Ramos (cell line): ENCODE results near the gene STXBP5.

Source experiments
- in situ Hi-C: fragments of 300-500 bp; cut with MboI; formaldehyde crosslinking; loops from one replicate; pipeline ENCODE4 v1.14.3; 2022; ENCODE audit warnings: low sequenced_read_pairs; ENCODE audit not compliant: unreplicated experiment

The STXBP5 gene

DNA sequence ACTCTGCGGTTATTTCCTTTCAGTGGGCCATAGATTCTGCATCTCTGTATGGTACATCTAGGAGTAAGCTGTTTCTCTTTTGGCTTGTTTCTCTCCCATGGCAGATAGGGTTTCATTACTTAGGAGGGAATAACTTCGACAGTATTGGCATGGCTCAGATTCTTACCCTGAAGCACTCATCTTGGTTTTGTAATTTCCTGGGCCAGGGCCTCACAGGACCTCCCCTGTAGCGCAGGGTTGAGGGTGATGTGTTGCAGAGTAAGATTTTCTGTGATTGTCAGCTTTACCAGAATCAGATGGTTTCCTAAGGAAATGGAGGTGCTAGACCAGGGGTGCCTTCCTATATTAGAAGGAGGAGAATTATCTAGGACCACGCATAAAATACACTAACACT lies 78.3 kb downstream of the STXBP5 start:
- in situ Hi-C loops, result no loop called here

DNA sequence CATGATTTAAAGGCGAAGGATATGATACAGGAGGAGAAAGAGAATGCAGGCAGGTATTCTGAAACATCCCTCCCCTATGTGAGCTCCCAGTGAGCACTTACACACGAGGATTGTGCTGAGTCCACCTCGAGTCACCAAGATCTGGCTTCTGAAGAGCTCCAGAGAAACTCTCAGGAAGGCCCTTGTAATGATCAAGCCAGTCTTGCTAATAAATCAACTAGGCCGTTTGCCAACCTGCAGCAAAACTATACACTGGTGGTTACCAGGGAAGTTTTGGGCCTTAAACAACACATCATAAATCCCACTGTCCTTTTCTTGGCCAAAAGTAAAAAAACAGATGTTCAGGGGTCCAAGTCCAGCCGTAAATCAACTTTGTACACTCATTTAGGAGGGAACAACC lies 79.2 kb downstream of the STXBP5 start:
- in situ Hi-C loops, result no loop called here

DNA sequence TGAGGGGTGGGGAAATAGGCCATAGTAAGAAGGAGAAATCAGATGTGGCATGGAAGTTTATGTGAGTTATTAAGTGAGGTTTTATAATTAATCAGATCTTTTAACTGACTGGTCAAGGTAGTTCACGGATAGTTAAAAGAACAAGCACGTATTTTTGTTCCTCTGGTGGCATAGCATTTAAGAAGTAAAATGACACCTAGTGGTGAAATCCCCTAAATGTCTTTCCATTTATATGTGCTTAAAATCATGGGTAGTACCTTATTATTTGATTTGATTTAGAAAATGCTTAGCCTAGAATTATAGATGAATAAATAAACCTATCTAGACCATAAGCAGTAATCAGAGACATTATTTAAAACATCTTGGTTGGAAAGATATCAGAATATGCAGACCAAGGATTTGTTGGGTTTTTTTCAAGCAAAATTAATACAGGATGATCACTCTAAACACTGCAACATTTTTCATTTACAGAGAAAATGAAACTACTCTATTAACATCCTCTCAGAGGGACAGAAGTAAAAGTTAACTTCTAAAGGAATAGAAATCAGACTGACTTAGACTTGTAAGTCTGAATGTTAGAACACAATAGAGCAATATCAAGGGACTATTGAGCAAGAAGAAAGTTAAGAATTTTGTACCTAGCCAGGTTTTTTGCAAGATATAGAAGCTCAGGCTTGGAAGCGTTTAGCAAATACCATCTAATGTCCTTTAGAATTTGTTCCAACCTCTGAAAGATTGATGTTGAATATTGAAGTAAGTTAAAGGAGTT lies 81.1 kb downstream of the STXBP5 start:
- in situ Hi-C loops, result no loop called here

DNA sequence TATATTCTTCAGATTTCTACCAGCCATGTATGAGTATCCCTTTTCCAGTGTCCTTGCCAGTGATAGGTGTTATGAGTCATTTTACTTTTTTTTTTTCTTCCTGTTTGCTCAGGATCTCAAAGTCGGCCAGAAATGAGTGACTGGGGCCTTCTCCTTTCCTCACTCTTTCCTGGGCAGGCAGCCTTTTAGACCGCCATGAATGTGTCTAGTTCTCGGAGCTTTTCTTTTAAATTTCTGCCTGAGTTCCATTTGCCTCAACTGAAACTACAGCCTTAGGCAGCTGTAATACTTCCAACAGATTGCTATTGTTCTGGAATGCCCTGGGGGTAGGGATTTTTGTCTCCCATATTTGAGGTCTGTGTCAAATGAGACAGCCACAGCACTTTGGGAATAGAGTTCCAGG lies 83.7 kb downstream of the STXBP5 start:
- in situ Hi-C loops, result no loop called here

DNA sequence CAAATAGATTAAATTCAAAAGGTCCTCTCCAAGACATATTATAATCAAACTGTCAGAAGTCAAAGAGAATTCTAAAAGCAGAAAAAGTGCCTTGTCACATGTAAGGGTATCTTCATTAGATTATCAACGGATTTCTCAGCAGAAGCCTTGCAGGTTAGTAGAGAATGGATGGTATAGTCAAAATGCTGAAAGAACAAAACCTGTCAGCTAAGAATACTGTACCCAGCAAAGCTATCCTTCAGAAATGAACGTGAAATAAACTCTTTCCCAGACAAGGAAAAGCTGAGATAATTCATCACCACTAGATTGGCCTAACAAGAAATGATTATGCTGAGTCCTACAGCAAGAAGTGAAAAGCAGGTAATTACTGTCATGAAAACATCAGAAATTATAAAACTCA lies 92.9 kb downstream of the STXBP5 start:
- in situ Hi-C loops, result no loop called here

DNA sequence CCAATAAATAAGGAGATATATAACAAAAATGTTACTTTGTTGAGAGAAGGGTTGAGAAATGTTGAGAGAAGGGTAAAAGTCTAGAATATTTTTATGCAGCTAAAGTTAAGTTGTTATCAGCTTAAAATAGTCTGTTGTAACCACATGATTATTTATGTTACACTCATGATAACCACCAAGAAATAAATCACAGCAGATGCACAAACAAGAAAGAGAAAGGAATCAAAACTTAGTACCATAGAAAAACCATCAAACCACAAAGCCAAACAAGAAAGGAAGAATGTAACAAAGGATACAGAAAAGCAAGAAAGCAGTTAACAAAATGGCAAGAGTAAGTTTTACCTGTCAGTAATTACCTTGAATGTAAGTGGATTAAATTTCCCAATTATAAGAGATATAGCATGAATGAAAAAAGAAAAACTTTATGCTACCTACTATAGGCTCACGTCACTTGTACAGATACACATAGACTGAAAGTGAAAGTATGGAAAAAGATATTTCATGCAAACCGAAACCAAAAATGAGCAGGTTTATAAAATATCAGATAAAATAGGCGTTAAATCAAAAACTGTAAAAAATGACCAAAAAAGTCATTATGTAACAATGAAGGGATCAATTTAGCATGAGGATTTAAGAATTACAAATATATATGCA lies 93.6 kb downstream of the STXBP5 start:
- in situ Hi-C loops, result no loop called here

DNA sequence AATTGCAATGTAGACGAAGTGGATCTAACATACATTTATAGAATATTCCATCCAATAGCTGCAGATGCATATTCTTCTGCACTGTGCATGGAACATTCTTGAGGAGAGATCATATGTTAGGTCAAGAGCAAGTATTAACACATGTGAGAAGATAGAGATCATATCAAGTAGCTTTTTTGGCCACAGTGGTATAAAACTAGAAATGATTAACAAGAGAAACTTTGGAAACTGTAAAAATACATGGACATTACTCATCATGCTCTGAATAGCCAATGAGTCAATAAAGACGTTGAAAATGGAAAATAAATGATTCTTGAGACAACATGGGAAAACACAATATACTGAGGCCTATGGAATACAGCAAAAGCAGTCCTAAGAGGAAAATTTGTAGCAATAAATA lies 94.2 kb downstream of the STXBP5 start:
- in situ Hi-C loops, result no loop called here

DNA sequence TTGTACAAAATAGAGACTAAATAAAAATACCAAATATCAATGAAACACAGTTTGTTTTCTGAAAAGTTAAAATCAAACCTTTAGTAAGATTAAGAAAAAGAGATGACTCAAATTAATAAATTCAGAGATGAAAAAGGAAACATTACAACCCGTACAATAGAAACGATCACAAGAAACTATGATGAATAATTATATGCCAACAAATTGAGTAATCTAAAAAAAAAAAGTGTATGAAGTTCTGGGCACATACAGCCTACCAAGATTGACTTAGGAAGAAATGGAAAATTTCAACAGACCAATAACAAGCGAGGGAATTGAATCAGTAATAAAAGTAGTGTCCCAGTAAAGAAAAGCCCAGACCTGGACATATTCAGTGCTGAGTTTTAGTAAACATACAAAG lies 94.8 kb downstream of the STXBP5 start:
- in situ Hi-C loops, result no loop called here

DNA sequence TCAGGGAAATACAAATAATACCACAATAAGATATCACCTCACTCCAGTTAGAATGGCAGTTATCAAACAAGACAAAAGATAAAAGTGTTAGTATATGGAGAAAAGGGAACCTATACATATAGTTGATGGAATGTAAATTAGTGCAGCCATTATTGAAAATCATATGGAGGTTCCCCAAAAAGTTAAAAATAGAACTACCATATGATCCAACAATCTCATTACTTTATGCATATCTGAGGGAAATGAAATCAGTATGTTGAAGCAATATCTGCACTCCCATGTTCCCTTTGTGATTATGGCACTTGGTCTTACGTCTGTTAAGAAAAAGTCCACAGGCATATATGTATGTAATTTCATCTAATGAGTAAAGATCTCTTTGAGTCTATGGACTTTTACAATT lies 96.9 kb downstream of the STXBP5 start:
- in situ Hi-C loops, result no loop called here

DNA sequence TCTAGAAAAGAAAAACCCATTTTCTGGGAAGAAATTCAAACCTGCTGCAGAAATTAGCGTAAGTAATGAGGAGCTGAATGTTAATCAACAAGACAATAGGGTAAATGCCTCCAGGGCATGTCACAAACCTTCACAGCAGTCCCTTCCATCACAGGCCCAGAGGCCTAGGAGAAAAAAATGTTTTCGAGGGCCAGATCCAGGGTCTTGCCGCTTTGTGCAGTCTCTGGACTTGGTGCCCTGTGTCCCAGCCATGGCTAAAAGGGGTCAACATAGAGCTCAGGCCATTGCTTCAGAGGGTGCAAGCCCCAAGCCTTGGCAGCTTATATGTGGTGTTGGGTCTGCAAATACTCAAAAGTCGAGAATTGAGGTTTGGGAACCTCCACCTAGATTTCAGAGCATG lies 99.8 kb downstream of the STXBP5 start:
- in situ Hi-C loops, result no loop called here

DNA sequence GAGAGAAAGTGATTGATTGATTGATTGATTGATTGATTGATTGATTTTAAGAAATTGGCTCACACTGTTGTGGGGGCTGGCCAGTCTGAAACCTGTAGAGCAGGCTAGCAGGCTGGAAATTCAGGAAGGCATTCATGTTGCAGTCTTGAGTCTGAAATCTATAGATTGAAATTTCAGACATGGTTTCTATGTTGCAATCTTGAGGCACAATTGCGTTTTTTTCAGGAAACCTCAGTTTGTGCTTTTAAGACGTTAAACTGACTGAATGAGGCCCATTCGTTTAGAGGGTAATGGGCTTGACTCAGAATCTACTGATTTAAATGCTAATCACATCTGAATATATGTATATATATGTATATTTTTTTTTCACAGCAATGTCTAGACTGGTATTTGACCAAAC lies 106.3 kb downstream of the STXBP5 start:
- in situ Hi-C loops, result no loop called here

DNA sequence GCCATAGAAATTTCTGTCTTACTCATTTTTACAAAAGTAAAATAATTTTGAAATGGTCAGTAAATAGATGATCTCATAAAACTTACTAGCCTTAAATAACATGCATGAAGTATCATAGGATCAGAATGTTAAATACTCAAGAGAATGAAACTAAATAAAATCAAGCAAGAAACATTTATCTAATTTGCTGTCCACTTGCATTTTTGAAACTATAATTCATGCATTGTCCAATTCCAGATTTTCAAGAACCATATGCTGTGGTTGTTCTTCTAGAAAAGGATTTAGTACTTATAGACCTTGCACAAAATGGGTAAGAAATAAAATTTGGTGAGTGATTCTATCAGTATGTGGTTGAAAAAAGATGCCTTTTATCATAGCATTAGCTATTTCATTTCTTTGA lies 107.0 kb downstream of the STXBP5 start:
- in situ Hi-C loops, result no loop called here

DNA sequence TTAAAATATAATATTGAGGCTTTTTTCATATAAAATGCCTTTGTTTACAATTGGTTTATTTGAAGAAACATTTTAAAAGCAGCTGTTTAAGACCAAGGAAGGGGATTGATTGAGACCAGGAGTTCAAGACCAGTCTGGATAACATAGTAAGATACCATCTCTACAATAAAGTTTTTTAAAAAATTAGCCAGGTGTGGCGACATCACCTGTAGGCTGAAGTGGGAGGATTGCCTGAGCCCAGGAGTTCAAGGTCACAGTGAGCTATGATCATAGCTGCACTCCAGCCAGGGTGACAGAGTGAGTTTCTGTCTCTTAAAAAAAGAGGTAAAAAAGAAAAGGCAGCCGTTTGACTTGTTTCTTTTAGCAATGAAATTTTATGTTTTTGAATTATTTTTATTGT lies 117.0 kb downstream of the STXBP5 start:
- in situ Hi-C loops, result no loop called here

DNA sequence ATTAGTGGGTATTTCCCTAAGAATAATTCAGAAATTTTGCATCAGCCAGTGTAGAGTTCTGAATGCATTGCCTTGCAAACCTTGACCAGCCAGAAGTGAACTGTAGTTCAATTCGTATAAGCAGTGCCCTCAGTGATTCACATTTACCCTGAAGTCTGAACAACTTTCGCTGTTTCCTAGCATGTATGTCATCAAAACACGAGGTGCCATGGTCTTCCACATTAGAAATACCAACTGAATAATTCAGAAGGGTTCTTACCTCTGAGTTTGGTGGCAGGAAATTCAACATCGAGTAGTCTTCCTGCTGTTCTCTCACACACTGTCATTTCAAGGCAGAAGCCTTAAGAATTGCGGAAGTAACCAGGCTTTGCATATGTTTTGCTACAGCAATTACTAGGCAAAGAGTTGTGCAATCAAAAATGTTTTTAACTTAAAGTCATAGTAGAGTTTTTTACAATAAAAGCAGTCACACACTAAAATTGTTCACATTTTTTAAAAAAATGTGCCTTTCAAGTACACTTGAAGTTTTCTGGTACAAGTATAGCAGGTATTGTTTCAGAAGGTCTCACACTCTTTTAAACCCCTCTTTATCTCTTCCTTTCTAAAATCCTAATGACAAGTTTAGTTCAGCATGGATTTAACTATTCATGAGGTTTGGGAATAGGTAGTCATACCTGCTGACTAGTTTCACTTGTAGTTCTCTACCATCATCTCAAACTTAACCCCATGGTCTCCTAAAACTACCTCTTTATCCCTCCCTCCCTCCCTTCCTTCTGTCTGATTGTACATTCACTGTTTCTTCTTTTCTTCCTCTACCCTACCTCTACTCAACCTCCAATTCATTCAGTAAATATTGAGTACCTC lies 118.3 kb downstream of the STXBP5 start:
- in situ Hi-C loops, result no loop called here

DNA sequence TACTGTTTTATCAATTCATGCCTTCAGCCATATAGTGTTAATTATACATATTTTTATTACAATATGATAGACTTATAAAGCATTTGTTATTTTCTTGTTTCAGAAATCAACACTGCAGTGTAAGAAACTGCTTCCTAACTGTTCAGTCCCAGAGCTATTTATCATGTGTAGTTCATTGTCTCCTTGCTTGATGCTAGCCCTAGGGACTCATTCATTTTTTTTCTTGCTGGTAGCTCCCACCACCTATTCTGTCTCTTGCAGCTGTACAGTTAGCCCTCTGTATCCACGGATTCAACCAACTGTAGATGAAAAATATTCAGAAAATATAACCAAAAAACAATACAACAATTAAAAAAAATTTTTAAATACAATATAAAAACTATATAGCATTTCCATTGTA lies 121.3 kb downstream of the STXBP5 start:
- in situ Hi-C loops, result no loop called here

DNA sequence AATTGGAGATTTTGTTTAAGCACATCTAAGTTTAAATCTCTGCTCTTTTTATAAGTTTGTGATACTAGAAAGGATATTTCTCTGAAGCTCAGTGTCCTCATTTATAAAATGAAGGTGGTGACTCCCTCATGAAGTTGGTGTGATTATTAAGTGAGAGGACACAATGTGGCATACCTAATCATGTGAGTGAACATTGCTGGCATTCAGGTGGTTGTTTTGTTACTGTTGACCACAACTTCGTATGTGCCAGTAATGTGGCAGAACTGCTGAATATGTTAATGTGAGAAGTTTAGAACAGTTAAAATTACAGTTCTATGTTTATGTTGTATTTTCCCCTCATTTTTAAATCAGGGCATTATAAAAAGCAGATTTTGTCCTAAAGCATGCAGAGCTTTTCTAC lies 127.2 kb downstream of the STXBP5 start:
- in situ Hi-C loops, result no loop called here

DNA sequence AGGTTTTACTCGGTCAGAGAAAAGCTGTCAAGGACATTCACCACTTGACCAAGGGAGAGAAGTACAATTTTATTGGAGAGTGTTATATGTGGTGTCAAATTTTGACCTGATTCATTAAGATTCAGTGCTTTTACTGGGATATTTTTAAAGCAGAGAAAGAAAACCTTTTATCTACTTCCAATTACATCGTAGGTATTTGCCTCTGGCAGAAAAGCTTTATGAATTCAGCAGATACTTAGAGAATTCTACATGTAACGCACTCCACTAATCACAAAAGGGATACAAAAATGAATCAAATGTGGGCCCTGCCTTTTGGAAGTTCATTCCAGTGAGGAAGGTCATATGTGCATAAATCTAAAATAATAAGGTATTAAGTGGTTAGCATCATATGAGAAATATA lies 133.7 kb downstream of the STXBP5 start:
- in situ Hi-C loops, result no loop called here

DNA sequence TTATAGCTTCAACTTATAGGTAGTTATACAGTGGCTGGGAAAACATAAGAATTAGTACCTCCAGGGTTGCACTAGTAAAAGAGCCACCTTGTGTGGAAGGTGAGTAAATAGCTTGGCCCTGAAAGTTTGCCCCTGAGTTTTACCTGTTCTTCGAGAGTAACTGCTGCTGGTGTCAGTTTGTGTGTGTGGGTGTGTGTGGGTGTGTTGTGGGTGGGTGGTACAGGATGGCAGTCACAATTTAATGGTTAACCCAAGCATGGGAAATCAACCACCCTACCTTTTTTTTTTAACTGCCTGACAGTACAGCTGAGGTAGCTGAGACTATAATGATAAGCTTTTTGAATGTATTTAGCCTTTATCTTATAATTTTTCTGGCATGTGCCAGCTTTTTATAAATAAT lies 137.3 kb downstream of the STXBP5 start:
- in situ Hi-C loops, result no loop called here

DNA sequence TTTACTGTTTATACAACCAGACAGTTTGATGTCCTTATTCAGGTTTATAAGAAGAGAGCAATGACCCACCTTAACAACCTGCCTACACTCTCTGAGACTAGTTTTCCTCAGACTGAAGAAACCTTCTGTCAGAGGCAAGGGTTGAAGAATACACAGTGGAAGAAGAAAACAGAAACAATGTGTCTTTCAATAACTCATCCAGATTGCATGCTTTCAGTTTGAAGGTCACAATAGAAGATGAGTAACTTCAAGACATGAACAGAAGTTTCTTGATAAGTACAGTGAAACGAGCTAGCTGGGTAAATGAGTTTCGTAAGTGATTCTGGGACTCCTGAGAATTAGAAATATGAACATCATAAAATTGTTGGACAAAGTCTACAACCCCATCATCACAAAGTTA lies 141.7 kb downstream of the STXBP5 start:
- in situ Hi-C loops, result no loop called here

DNA sequence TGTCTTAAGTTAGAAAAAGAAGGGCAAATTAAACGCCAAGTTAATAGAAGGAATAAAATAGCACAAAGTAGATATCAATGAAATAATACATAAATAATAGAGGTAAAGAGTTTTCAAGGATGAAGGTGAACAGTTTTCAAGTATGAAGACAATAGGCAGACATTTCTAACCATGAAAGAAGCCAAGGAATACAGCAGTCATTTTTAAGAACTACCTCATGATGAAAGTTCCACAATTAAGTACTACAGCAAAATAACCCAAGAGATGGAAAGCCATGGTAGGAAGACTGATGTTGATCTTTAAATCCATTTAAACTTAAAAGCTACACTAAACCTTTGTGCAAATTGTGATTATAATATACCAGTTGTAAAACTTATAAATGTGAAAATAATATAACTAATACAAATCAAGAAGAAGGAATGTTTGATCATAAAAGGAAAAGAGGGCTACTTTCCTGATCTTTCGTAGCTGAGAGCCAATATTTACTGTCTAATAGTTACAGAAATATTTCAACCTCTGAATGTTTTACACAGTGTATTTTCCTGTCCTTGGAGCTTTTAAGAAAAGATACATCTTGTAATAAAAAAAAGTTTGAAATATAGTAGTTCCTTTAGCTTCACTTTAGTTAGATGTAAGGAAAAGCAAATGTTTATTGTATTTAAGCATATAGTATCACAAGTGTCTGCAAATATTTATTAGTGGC lies 143.1 kb downstream of the STXBP5 start:
- in situ Hi-C loops, result no loop called here
